Keratinocyte (primary cell): ENCODE results near the gene ANKUB1. TPM values are rescaled to one million over a fixed set of nuclear protein-coding genes. Genes with fewer than 3 reads are reported as not detected.

Experiments used
- DNase-seq: peaks from one replicate; pipeline ENCODE4 v3.0.0-alpha.2; 2011; ENCODE audit warnings: low read depth, missing footprints, low spot score
- FAIRE-seq: peaks from 2 replicates; lab custom pipeline; 2011; peaks lifted over from hg19 to GRCh38; lab: Jason Lieb, UNC
- H2AFZ ChIP-seq: 2 replicates; pipeline ENCODE4 v1.6.0; 2012; ENCODE audit warnings: low read length, control low read depth, inconsistent platforms; ENCODE audit not compliant: control insufficient read depth
- H3K27ac ChIP-seq: 2 replicates; pipeline ENCODE4 v1.5.1; 2011; ENCODE audit warnings: low read length; ENCODE audit not compliant: control insufficient read depth, insufficient read depth
- H3K27me3 ChIP-seq: 3 replicates; pipeline ENCODE4 v1.6.0; 2011; ENCODE audit warnings: low read length; ENCODE audit not compliant: control insufficient read depth, insufficient read depth; ENCODE audit errors: extremely low read depth
- H3K36me3 ChIP-seq, 2 experiments: 2 replicates in 1 of 2; 3 replicates in 1 of 2; pipeline ENCODE4 v1.5.1; 2011; ENCODE audit warnings: low read length in 2 of 2, mild to moderate bottlenecking in 1 of 2; ENCODE audit not compliant: control insufficient read depth in 2 of 2, insufficient read depth in 2 of 2; ENCODE audit errors: extremely low read depth in 1 of 2
- H3K4me1 ChIP-seq: 3 replicates; pipeline ENCODE4 v1.5.1; 2011; ENCODE audit warnings: low read length; ENCODE audit not compliant: control insufficient read depth, insufficient read depth; ENCODE audit errors: extremely low read depth
- H3K4me2 ChIP-seq: 3 replicates; pipeline ENCODE4 v1.6.0; 2011; ENCODE audit warnings: low read depth, low read length; ENCODE audit not compliant: control insufficient read depth, insufficient read depth; ENCODE audit errors: extremely low read depth
- H3K4me3 ChIP-seq, 3 experiments: fragments of 200-600 bp in 1 of 3; sonication (generic) in 1 of 3; 2 replicates in 2 of 3; 3 replicates in 1 of 3; pipeline ENCODE4 v1.5.1; 2011 to 2016; ENCODE audit warnings: low read length in 3 of 3, mild to moderate bottlenecking in 3 of 3, control low read depth in 2 of 3, inconsistent platforms in 1 of 3, low read depth in 1 of 3, mixed read lengths in 1 of 3, mixed run types in 1 of 3, moderate library complexity in 1 of 3; ENCODE audit not compliant: control insufficient read depth in 2 of 3, insufficient read depth in 2 of 3; ENCODE audit errors: extremely low read depth in 1 of 3
- H3K79me2 ChIP-seq: 2 replicates; pipeline ENCODE4 v1.6.0; 2012; ENCODE audit warnings: low read length; ENCODE audit not compliant: control insufficient read depth, insufficient read depth
- H3K9ac ChIP-seq: 3 replicates; pipeline ENCODE4 v1.6.0; 2011; ENCODE audit warnings: low read length; ENCODE audit not compliant: control insufficient read depth, insufficient read depth; ENCODE audit errors: extremely low read depth
- H3K9me1 ChIP-seq: 3 replicates; pipeline ENCODE4 v1.6.0; 2011; ENCODE audit warnings: low read length; ENCODE audit not compliant: control insufficient read depth, insufficient read depth; ENCODE audit errors: extremely low read depth
- H3K9me3 ChIP-seq: 2 replicates; pipeline ENCODE4 v1.5.1; 2012; ENCODE audit warnings: low read depth, low read length; ENCODE audit not compliant: control insufficient read depth
- H4K20me1 ChIP-seq: 3 replicates; pipeline ENCODE4 v1.6.0; 2011; ENCODE audit warnings: low read length; ENCODE audit not compliant: control insufficient read depth, insufficient read depth; ENCODE audit errors: extremely low read depth
- EZH2 ChIP-seq: IDR thresholded peaks from one replicate; pipeline ENCODE4 v1.6.1; 2012; ENCODE audit warnings: inconsistent platforms, mild to moderate bottlenecking, low read length, moderate library complexity
- dilution Hi-C: fragments of 300-500 bp; cut with MboI; formaldehyde crosslinking; loops from one replicate; pipeline ENCODE4 v1.7.0; 2020; ENCODE audit warnings: low sequenced_read_pairs; ENCODE audit not compliant: extremely low pct_ligation_motif_present
- polyA plus RNA-seq, 5 experiments: library from polyadenylated mRNA; depleted of rRNA in 3 of 5; stranded (reverse) in 3 of 5; stranded (forward) in 1 of 5; unstranded in 1 of 5; fragments of >200 nt; gene quantifications; 1 replicate in 1 of 5; 2 replicates in 3 of 5; 3 replicates in 1 of 5; pipeline versions ENCODE4 v1.2.1 to v1.2.3, GENCODE V29; 2011 to 2012; ENCODE audit warnings: missing spikeins in 2 of 5, low read depth in 1 of 5, low replicate concordance in 1 of 5
- TF ChIP-seq, protein P1 (sequence below), 3 experiments: IDR thresholded peaks in 1 of 3; conservative IDR thresholded peaks in 1 of 3; optimal IDR thresholded peaks in 1 of 3; 2 replicates in 2 of 3; 3 replicates in 1 of 3; pipeline versions ENCODE3 to v1.5.1; 2011; ENCODE audit warnings: low read length in 3 of 3, mild to moderate bottlenecking in 3 of 3, moderate library complexity in 2 of 3, control low read depth in 1 of 3, inconsistent platforms in 1 of 3; ENCODE audit not compliant: insufficient read depth in 2 of 3; ENCODE audit errors: extremely low read depth in 1 of 3

ANKUB1 gene
- polyA plus RNA-seq, 1 donor (not counting 4 experiments of a cell fraction or from before 2014, with no cell fraction given) = 0.66 TPM

- H3K9me1 ChIP-seq = no peaks in the 10 kb centered on the region
- TF ChIP-seq EZH2 = no peak
- TF ChIP-seq, protein P1, sequence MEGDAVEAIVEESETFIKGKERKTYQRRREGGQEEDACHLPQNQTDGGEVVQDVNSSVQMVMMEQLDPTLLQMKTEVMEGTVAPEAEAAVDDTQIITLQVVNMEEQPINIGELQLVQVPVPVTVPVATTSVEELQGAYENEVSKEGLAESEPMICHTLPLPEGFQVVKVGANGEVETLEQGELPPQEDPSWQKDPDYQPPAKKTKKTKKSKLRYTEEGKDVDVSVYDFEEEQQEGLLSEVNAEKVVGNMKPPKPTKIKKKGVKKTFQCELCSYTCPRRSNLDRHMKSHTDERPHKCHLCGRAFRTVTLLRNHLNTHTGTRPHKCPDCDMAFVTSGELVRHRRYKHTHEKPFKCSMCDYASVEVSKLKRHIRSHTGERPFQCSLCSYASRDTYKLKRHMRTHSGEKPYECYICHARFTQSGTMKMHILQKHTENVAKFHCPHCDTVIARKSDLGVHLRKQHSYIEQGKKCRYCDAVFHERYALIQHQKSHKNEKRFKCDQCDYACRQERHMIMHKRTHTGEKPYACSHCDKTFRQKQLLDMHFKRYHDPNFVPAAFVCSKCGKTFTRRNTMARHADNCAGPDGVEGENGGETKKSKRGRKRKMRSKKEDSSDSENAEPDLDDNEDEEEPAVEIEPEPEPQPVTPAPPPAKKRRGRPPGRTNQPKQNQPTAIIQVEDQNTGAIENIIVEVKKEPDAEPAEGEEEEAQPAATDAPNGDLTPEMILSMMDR (optimal IDR thresholded peaks at IDR 0.05 in 1 of 3, IDR thresholded peaks at IDR 0.05 in 1 of 3, conservative IDR thresholded peaks at IDR 0.05 in 1 of 3; ENCODE audit: extremely low read depth in 1 of 3, insufficient read depth in 2 of 3, low read length in 3 of 3) = no peak
- DNase-seq (no peak), FAIRE-seq (peak; percentile 32)
- peaks cover 71% of the 10 kb centered on the region for H3K79me2 ChIP-seq
- H3K4me3 ChIP-seq = no peak overlapping the region
- peaks cover 4% of the 10 kb centered on the region for H3K9me3 ChIP-seq
- H3K9ac ChIP-seq = no peak overlapping the region
- no peaks in the 10 kb centered on the region for H3K27me3 ChIP-seq
- H3K36me3 ChIP-seq = no peaks in the 10 kb centered on the region
- H2AFZ ChIP-seq = no peak overlapping the region
- dilution Hi-C loops = no loop called here
- H3K4me1 ChIP-seq = no peaks in the 10 kb centered on the region
- H4K20me1 ChIP-seq = no peaks in the 10 kb centered on the region
- H3K27ac ChIP-seq = no peak overlapping the region
- no peak overlapping the region for H3K4me2 ChIP-seq
Observed at GRCh38 chr3:149828390-149828789, 36.0 kb upstream of the ANKUB1 start.

- dilution Hi-C loops = no loop called here
- no peak for FAIRE-seq
Observed at GRCh38 chr3:149826636-149827035, 34.3 kb upstream of the ANKUB1 start.

More at GRCh38 chr3:149826636-149827035, 34.3 kb upstream of the ANKUB1 start:
- no peak overlapping the region for H3K4me3 ChIP-seq
- H3K9ac ChIP-seq = no peak overlapping the region
- H3K9me1 ChIP-seq = no peaks in the 10 kb centered on the region
- H3K79me2 ChIP-seq = peaks cover 80% of the 10 kb centered on the region
- H3K36me3 ChIP-seq = no peaks in the 10 kb centered on the region
- no peak for DNase-seq
- TF ChIP-seq, protein P1 (optimal IDR thresholded peaks at IDR 0.05 in 1 of 3, IDR thresholded peaks at IDR 0.05 in 1 of 3, conservative IDR thresholded peaks at IDR 0.05 in 1 of 3; ENCODE audit: extremely low read depth in 1 of 3, insufficient read depth in 2 of 3, low read length in 3 of 3) = no peak
- TF ChIP-seq EZH2 = no peak
- H3K4me2 ChIP-seq = no peak overlapping the region
- no peak overlapping the region for H3K27ac ChIP-seq
- no peaks in the 10 kb centered on the region for H3K27me3 ChIP-seq
- no peaks in the 10 kb centered on the region for H4K20me1 ChIP-seq
- no peak overlapping the region for H2AFZ ChIP-seq
- no peaks in the 10 kb centered on the region for H3K4me1 ChIP-seq
- peaks cover 2% of the 10 kb centered on the region for H3K9me3 ChIP-seq
